ENCODE measurements around the gene FOSL2. TPM values are rescaled to one million over a fixed set of nuclear protein-coding genes. Genes with fewer than 3 reads are reported as not detected.

FOSL2 gene
- total RNA-seq, 1 donor from 2014 or later, result 213 TPM

DNA sequence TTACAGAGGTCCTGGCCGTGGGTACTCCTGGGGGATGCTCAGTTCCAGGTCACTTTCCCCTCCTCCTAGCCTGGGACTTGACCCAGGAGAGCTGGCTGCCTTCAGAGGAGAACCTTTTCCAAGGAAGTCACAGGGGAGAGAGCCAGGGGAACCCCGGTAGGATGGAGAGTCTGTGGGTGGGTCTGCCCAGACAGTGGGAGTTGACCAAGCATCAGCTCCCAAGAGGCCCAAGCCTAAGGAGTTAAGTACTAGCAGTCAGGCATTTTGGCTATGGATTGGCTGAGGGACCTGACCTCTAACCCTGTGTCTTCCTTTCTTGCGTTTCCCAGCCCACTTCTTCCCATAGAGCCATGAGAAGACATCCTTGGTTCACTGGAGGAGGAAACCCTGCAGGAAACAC is 54.4 kb downstream of the FOSL2 start:
- TF ChIP-seq CTCF (IDR thresholded peaks at IDR 0.05), result no peak
- no peak for TF ChIP-seq POLR2AphosphoS5 (IDR thresholded peaks at IDR 0.05; ENCODE audit: insufficient read depth in 1 of 2, low read depth in 1 of 2)
- no peak for TF ChIP-seq POLR2A (IDR thresholded peaks at IDR 0.05)
- no peaks in the 10 kb centered on the region for H3K36me3 ChIP-seq

GRCh38 chr2:28447943-28448792 is 55.5 kb downstream of the FOSL2 start:
- no peak for DNase-seq (ENCODE audit: extremely low spot score in 2 of 2)
- Histone ChIP-seq H3K27me3 (no peaks in the 10 kb centered on the region), H3K9me3 (no peaks in the 10 kb centered on the region), H3K36me3 (no peaks in the 10 kb centered on the region), H3K4me3 (no peak overlapping the region), H3K4me1 (peaks cover 54% of the 10 kb centered on the region), H3K27ac (peak overlapping the region; percentile 72)
- intact Hi-C loops (cut with DNase I), result loop anchor here (5.0 kb wide), 2 partner anchors 41 to 746 kb away; no protein-coding TSS in a partner anchor
- no peak for TF ChIP-seq CTCF (IDR thresholded peaks at IDR 0.05)
- peak in 1 of 2 donors; percentile 88 for TF ChIP-seq POLR2AphosphoS5 (IDR thresholded peaks at IDR 0.05; ENCODE audit: insufficient read depth in 1 of 2, low read depth in 1 of 2)
- no peak for TF ChIP-seq POLR2A (IDR thresholded peaks at IDR 0.05)

More for the DNA sequence above, 54.4 kb downstream of the FOSL2 start:
- H3K4me1 ChIP-seq, result peaks cover 51% of the 10 kb centered on the region
- no peaks in the 10 kb centered on the region for H3K9me3 ChIP-seq
- DNase-seq (ENCODE audit: extremely low spot score in 2 of 2), result no peak
- H3K4me3 ChIP-seq, result no peak overlapping the region
- intact Hi-C loops (cut with DNase I), result loop anchor here (5.0 kb wide), 2 partner anchors 40 to 745 kb away; no protein-coding TSS in a partner anchor
- no peaks in the 10 kb centered on the region for H3K27me3 ChIP-seq
- peak overlapping the region; percentile 50 for H3K27ac ChIP-seq

GRCh38 chr2:28448793-28449100 is 56.1 kb downstream of the FOSL2 start:
- TF ChIP-seq CTCF (IDR thresholded peaks at IDR 0.05) (no peak), POLR2AphosphoS5 (IDR thresholded peaks at IDR 0.05; ENCODE audit: insufficient read depth in 1 of 2, low read depth in 1 of 2) (no peak), POLR2A (IDR thresholded peaks at IDR 0.05) (no peak)
- no peak for DNase-seq (ENCODE audit: extremely low spot score in 2 of 2)
- Histone ChIP-seq H3K4me1 (peaks cover 59% of the 10 kb centered on the region), H3K4me3 (no peak overlapping the region), H3K9me3 (no peaks in the 10 kb centered on the region), H3K36me3 (no peaks in the 10 kb centered on the region), H3K27ac (peak overlapping the region; percentile 72), H3K27me3 (no peaks in the 10 kb centered on the region)
- intact Hi-C loops (cut with DNase I), result loop anchor here (5.0 kb wide), 2 partner anchors 41 to 746 kb away; no protein-coding TSS in a partner anchor

DNA sequence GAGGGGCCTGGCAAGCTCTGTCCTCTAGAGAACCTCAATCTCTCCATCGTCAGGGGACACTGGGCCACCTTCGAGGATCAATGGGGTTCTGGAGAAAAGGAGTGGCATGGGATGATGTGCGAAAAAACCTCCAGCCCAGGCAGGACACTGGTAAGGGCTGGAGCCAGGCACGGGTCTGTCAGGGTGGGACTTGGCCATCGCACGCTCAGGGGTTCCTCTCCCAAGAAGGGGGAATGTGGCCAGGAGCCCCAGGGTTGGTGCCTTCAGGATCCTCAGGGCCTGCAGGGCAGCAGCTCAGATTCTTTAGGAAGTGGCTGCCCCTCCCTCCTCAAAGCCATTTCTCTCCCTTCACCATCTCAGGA is 56.4 kb downstream of the FOSL2 start:
- no peaks in the 10 kb centered on the region for H3K36me3 ChIP-seq
- DNase-seq (ENCODE audit: extremely low spot score in 2 of 2), result no peak
- intact Hi-C loops (cut with DNase I), result loop anchor here (5.0 kb wide), 2 partner anchors 42 to 747 kb away; no protein-coding TSS in a partner anchor
- no peak for TF ChIP-seq POLR2A (IDR thresholded peaks at IDR 0.05)
- TF ChIP-seq CTCF (IDR thresholded peaks at IDR 0.05), result no peak
- TF ChIP-seq POLR2AphosphoS5 (IDR thresholded peaks at IDR 0.05; ENCODE audit: insufficient read depth in 1 of 2, low read depth in 1 of 2), result no peak
- H3K9me3 ChIP-seq, result no peaks in the 10 kb centered on the region
- no peaks in the 10 kb centered on the region for H3K27me3 ChIP-seq
- peak overlapping the region; percentile 72 for H3K27ac ChIP-seq
- no peak overlapping the region for H3K4me3 ChIP-seq
- peaks cover 59% of the 10 kb centered on the region for H3K4me1 ChIP-seq

All from vagina (tissue), 2 donors.